DMS114 treated with DMSO at 0.1 percent for 48 hours (cell line): Measurements from ENCODE around the gene OR1L6.

Source experiments
- DNase-seq: peaks from one replicate; lab custom pipeline; 2025; ENCODE audit not compliant: unreplicated experiment; lab: John Stamatoyannopoulos, UW

Gene OR1L6

GRCh38 chr9:122742003-122742402, at the start of gene OR1L6:
TSS of gene OR1L6 (plus strand) at chr9:122742303. CDS start at chr9:122749848, 7,545 bp downstream.
- DNase-seq, result no peak

- no peak for DNase-seq
Observed at GRCh38 chr9:122695696-122696095, 46.4 kb upstream of the OR1L6 start.

- DNase-seq, result no peak
Observed at GRCh38 chr9:122718038-122718437, 24.1 kb upstream of the OR1L6 start.

- no peak for DNase-seq
Observed at GRCh38 chr9:122719218-122719617, 22.9 kb upstream of the OR1L6 start.

GRCh38 chr9:122723690-122724089, 18.4 kb upstream of the OR1L6 start, which contains the start of gene OR1L4:
TSS of gene OR1L4 (plus strand) at chr9:122723990. CDS start at chr9:122723990, 0 bp downstream.
- DNase-seq, result no peak

- no peak for DNase-seq
Observed at GRCh38 chr9:122754825-122755224, 12.7 kb downstream of the OR1L6 start.

GRCh38 chr9:122767817-122768216, 25.7 kb downstream of the OR1L6 start:
- DNase-seq, result no peak

GRCh38 chr9:122777052-122777451, 34.9 kb downstream of the OR1L6 start:
- DNase-seq, result no peak

GRCh38 chr9:122777935-122778627, 36.0 kb downstream of the OR1L6 start:
- no peak for DNase-seq

- no peak for DNase-seq
Observed at GRCh38 chr9:122779181-122779580, 37.1 kb downstream of the OR1L6 start.

GRCh38 chr9:122780026-122780425, 37.9 kb downstream of the OR1L6 start:
- no peak for DNase-seq

- DNase-seq, result no peak
Observed at GRCh38 chr9:122781671-122782070, 39.6 kb downstream of the OR1L6 start.

- DNase-seq, result no peak
Observed at GRCh38 chr9:122785269-122785668, 43.2 kb downstream of the OR1L6 start.

- DNase-seq, result no peak
Observed at GRCh38 chr9:122786338-122786737, 44.2 kb downstream of the OR1L6 start.

GRCh38 chr9:122788831-122789230, 46.7 kb downstream of the OR1L6 start, which contains the start of gene OR5C1:
TSS of gene OR5C1 (plus strand) at chr9:122788933. CDS start at chr9:122788933, 0 bp downstream.
- DNase-seq, result no peak

GRCh38 chr9:122789256-122790046, 47.3 kb downstream of the OR1L6 start:
- no peak for DNase-seq

- DNase-seq, result no peak
Observed at GRCh38 chr9:122791872-122792669, 50.0 kb downstream of the OR1L6 start.

- DNase-seq, result no peak
Observed at GRCh38 chr9:122797316-122798063, 55.4 kb downstream of the OR1L6 start.
